Measurements from ENCODE around the gene ABI2. TPM values are rescaled to one million over a fixed set of nuclear protein-coding genes. Genes with fewer than 3 reads are reported as not detected.
"Not testable (repeated sequence)": the region's sequence is repeated elsewhere in the genome, so short reads cannot be mapped to it uniquely, and the experiment has no call there.

Gene ABI2
- polyA plus RNA-seq (ENCODE audit: low read depth in 6 of 6) = 10 to 100 TPM; 10.2 to 28.6 (median 12.1) TPM

- DNase-seq (peak; percentile 47), ATAC-seq (ENCODE audit: low read depth in 2 of 2) (peak; percentile 75 to 78)
- H3K27ac Mint-ChIP-seq = peak within 1 kb of the TSS; percentile 62 to 89 (median 81)
- H3K27me3 Mint-ChIP-seq = no peaks in the 10 kb centered on the region
- peak within 1 kb of the TSS; percentile 81 to 98 (median 92) for H3K4me3 Mint-ChIP-seq
- no peaks in the 10 kb centered on the region for H3K9me3 Mint-ChIP-seq
- peaks cover 15 to 28% (median 22%) of the 10 kb centered on the region in 3 donors for H3K4me1 Mint-ChIP-seq
- H3K36me3 Mint-ChIP-seq = no peaks in the 10 kb centered on the region
These were observed at the start of gene ABI2 for GRCh38 chr2:203327901-203328759. TSS of gene ABI2 (plus strand) at chr2:203328394. CDS start at chr2:203328515, 121 bp downstream.

GRCh38 chr2:203279288-203279687 is 48.9 kb upstream of the ABI2 start:
- Mint-ChIP-seq H3K27ac (no peak overlapping the region), H3K4me1 (no peaks in the 10 kb centered on the region), H3K4me3 (no peak overlapping the region), H3K27me3 (no peaks in the 10 kb centered on the region), H3K9me3 (no peaks in the 10 kb centered on the region), H3K36me3 (peaks cover 15 to 17% of the 10 kb centered on the region in 2 donors)
- DNase-seq (no peak), ATAC-seq (ENCODE audit: low read depth in 2 of 2) (no peak)

- Mint-ChIP-seq H3K9me3 (no peaks in the 10 kb centered on the region), H3K27ac (peak overlapping the region in 1 of 6 donors; percentile 41), H3K36me3 (peaks cover 15 to 17% of the 10 kb centered on the region in 2 donors), H3K4me3 (no peak overlapping the region), H3K27me3 (no peaks in the 10 kb centered on the region), H3K4me1 (no peaks in the 10 kb centered on the region)
- ATAC-seq (ENCODE audit: low read depth in 2 of 2) (no peak), DNase-seq (no peak)
These were observed 47.6 kb upstream of the ABI2 start for GRCh38 chr2:203280428-203281064.

GRCh38 chr2:203282101-203282500 is 46.1 kb upstream of the ABI2 start:
- Mint-ChIP-seq H3K9me3 (no peaks in the 10 kb centered on the region), H3K36me3 (peaks cover 0 to 17% of the 10 kb centered on the region in 2 donors), H3K27me3 (no peaks in the 10 kb centered on the region), H3K27ac (no peak overlapping the region), H3K4me3 (no peak overlapping the region), H3K4me1 (no peaks in the 10 kb centered on the region)
- no peak for DNase-seq
- ATAC-seq (ENCODE audit: low read depth in 2 of 2) = no peak

- DNase-seq (no peak), ATAC-seq (ENCODE audit: low read depth in 2 of 2) (no peak)
- Mint-ChIP-seq H3K27me3 (no peaks in the 10 kb centered on the region), H3K4me1 (no peaks in the 10 kb centered on the region), H3K36me3 (peaks cover 8 to 15% of the 10 kb centered on the region in 2 donors), H3K9me3 (no peaks in the 10 kb centered on the region), H3K4me3 (no peak overlapping the region), H3K27ac (no peak overlapping the region)
These were observed 41.7 kb upstream of the ABI2 start for GRCh38 chr2:203286532-203286931.

GRCh38 chr2:203301667-203302066 is 26.5 kb upstream of the ABI2 start:
- Mint-ChIP-seq H3K27ac (no peak overlapping the region), H3K4me3 (no peak overlapping the region), H3K4me1 (no peaks in the 10 kb centered on the region), H3K9me3 (no peaks in the 10 kb centered on the region), H3K27me3 (no peaks in the 10 kb centered on the region), H3K36me3 (peaks cover 0 to 12% of the 10 kb centered on the region in 2 donors)
- ATAC-seq (ENCODE audit: low read depth in 2 of 2) (no peak), DNase-seq (no peak)

GRCh38 chr2:203302586-203302985 is 25.6 kb upstream of the ABI2 start:
- not testable (repeated sequence) for H3K27ac Mint-ChIP-seq; DNase-seq; H3K4me3 Mint-ChIP-seq; H3K4me1 Mint-ChIP-seq; H3K27me3 Mint-ChIP-seq; H3K9me3 Mint-ChIP-seq; ATAC-seq (ENCODE audit: low read depth in 2 of 2)
- peaks cover 7 to 19% of the 10 kb centered on the region in 2 donors for H3K36me3 Mint-ChIP-seq

- Mint-ChIP-seq H3K4me3 (no peak overlapping the region), H3K27ac (no peak overlapping the region), H3K4me1 (no peaks in the 10 kb centered on the region), H3K9me3 (peaks cover 0 to 5% (median 2%) of the 10 kb centered on the region in 7 donors), H3K27me3 (no peaks in the 10 kb centered on the region), H3K36me3 (peaks cover 19 to 25% of the 10 kb centered on the region in 2 donors)
- DNase-seq = no peak
- ATAC-seq (ENCODE audit: low read depth in 2 of 2) = no peak
These were observed 17.3 kb upstream of the ABI2 start for GRCh38 chr2:203310688-203311436.

GRCh38 chr2:203326356-203326755 is 1.8 kb upstream of the ABI2 start:
- no peaks in the 10 kb centered on the region for H3K9me3 Mint-ChIP-seq
- no peak for ATAC-seq (ENCODE audit: low read depth in 2 of 2)
- H3K4me1 Mint-ChIP-seq = peaks cover 15 to 28% (median 22%) of the 10 kb centered on the region in 3 donors
- H3K27ac Mint-ChIP-seq = peak overlapping the region in 1 of 6 donors; percentile 11
- H3K27me3 Mint-ChIP-seq = no peaks in the 10 kb centered on the region
- H3K36me3 Mint-ChIP-seq = no peaks in the 10 kb centered on the region
- DNase-seq = no peak
- peak overlapping the region in 4 of 8 donors; percentile 3 to 88 (median 37) for H3K4me3 Mint-ChIP-seq

- DNase-seq = peak; percentile 11
- H3K4me3 Mint-ChIP-seq = peak overlapping the region; percentile 81 to 98 (median 88)
These were observed 653 bp upstream of the ABI2 start for GRCh38 chr2:203327582-203327900.

GRCh38 chr2:203328760-203329540 is 756 bp downstream of the ABI2 start:
- ATAC-seq (ENCODE audit: low read depth in 2 of 2) (peak; percentile 43 to 52), DNase-seq (peak; percentile 42)
- H3K4me1 Mint-ChIP-seq = peaks cover 15 to 28% (median 22%) of the 10 kb centered on the region in 3 donors
- no peaks in the 10 kb centered on the region for H3K36me3 Mint-ChIP-seq
- H3K27ac Mint-ChIP-seq = peak overlapping the region in 4 of 6 donors; percentile 34 to 80 (median 55)
- H3K27me3 Mint-ChIP-seq = no peaks in the 10 kb centered on the region
- peak overlapping the region; percentile 81 to 96 (median 89) for H3K4me3 Mint-ChIP-seq
- H3K9me3 Mint-ChIP-seq = no peaks in the 10 kb centered on the region

More at GRCh38 chr2:203327582-203327900, 653 bp upstream of the ABI2 start:
- H3K9me3 Mint-ChIP-seq = no peaks in the 10 kb centered on the region
- no peaks in the 10 kb centered on the region for H3K27me3 Mint-ChIP-seq
- H3K36me3 Mint-ChIP-seq = no peaks in the 10 kb centered on the region
- H3K27ac Mint-ChIP-seq = peak overlapping the region; percentile 62 to 85 (median 81)
- peak; percentile 10 to 13 for ATAC-seq (ENCODE audit: low read depth in 2 of 2)
- peaks cover 15 to 28% (median 22%) of the 10 kb centered on the region in 3 donors for H3K4me1 Mint-ChIP-seq

GRCh38 chr2:203330434-203330833 is 2.2 kb downstream of the ABI2 start:
- H3K36me3 Mint-ChIP-seq = no peaks in the 10 kb centered on the region
- no peak for DNase-seq
- peak overlapping the region in 1 of 6 donors; percentile 72 for H3K27ac Mint-ChIP-seq
- ATAC-seq (ENCODE audit: low read depth in 2 of 2) = no peak
- no peaks in the 10 kb centered on the region for H3K9me3 Mint-ChIP-seq
- peaks cover 15 to 28% (median 22%) of the 10 kb centered on the region in 3 donors for H3K4me1 Mint-ChIP-seq
- no peaks in the 10 kb centered on the region for H3K27me3 Mint-ChIP-seq
- H3K4me3 Mint-ChIP-seq = peak overlapping the region in 2 of 8 donors; percentile 86 to 88

- Mint-ChIP-seq H3K9me3 (no peaks in the 10 kb centered on the region), H3K4me3 (no peak overlapping the region), H3K4me1 (peaks cover 0 to 5% (median 0%) of the 10 kb centered on the region in 3 donors), H3K36me3 (peaks cover 0 to 7% of the 10 kb centered on the region in 2 donors), H3K27me3 (no peaks in the 10 kb centered on the region), H3K27ac (no peak overlapping the region)
- no peak for ATAC-seq (ENCODE audit: low read depth in 2 of 2)
- no peak for DNase-seq
These were observed 10.1 kb downstream of the ABI2 start for GRCh38 chr2:203338322-203338721.

Measured in naive B cell (primary cell).